Ramos (cell line): Measurements from ENCODE around the gene EFCAB6.

Source experiments
- in situ Hi-C: fragments of 300-500 bp; cut with MboI; formaldehyde crosslinking; loops from one replicate; pipeline ENCODE4 v1.14.3; 2022; ENCODE audit warnings: low sequenced_read_pairs; ENCODE audit not compliant: unreplicated experiment

Gene EFCAB6

GRCh38 chr22:43515411-43515810, 296.7 kb downstream of the EFCAB6 start:
- in situ Hi-C loops = no loop called here

DNA sequence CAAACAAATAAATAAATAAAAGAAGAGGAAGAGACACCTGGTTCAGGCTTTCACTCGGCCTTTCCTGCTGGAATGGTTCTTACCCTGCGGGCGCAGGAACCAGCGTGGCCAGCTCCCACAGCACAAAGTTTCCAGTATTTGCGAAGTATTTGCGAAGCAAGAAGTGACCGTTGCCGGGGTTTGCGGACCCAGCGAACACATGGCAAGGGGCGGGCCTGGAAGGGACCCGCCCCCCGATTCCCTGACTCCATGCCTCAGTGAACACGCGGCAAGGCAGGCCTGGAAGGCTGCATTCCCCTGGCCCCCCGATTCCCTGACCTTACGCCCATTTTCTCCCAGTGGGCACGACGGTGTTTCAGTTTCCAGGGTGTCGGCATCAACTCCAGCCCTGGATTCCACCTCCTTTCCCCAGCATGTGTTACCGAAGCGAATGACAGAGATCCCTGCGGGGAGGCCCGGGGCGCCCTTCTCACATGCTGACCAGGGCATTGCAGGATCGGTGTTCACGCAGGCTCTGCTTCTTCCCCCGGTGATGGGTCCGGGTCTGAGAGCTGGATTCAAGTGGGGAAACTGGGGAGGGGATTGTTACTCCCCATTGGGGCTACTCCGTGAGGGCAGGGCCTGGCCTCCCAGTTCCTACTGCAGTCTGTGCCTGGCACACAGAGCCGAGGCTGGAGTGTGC, 297.5 kb downstream of the EFCAB6 start:
- in situ Hi-C loops = no loop called here

GRCh38 chr22:43512279-43512678, 299.8 kb downstream of the EFCAB6 start:
- in situ Hi-C loops = no loop called here

GRCh38 chr22:43511276-43511910, 300.7 kb downstream of the EFCAB6 start:
- in situ Hi-C loops = no loop called here

DNA sequence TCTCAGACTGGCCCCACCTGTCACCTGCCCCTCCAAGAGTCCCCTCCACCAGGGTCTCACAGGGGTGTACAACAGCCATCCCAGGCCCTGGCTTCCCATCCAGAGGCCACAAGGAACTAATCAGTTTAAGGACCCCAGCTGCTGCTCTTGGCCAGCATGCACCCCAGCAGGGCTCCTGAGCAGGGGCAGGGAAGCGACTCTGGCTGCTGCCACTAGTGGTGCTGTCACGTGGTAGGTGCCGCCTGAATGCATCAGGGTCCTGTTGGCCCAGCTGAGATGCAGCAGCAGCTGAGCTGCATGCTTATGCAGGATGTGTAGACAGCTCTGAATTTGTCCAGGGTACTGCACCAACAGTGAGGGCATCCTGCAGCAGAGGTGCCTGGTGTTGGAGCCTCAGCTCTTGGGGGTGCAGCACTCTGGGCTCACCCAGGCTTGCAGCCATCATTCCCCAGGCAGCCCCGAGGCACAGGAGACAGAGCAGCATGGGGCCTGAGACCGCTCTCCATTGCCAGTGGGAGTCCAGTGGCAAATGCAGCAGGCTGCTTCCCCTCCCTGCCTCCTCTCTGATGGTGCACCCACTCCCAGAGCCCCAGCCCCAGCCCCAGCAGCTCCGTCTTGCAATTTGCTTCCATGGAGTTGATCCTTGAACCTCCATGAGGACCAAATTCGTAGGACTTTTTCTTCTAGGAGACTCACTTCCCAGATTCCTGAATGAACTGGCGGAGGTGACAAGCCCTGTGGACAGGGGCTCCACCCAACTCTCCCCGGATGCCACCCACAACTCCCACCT, 301.6 kb downstream of the EFCAB6 start:
- in situ Hi-C loops = no loop called here

DNA sequence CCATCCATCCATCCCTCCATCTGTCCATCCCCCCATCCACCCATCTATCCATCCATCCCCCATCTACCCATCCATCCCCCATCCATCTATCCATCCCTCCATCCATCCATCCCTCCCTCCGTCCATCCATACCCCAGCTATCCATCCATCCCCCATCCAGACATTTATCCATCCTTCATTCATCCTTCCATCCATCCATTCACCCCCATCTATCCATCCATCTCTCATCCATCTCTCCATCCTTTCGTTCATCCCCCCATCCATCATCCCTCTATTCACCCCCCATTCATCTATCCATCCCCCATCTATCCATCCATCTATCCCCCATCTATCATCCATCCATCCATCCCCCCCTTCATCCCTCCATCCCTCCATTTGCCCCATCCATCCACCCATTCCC, 302.8 kb downstream of the EFCAB6 start:
- in situ Hi-C loops = no loop called here

DNA sequence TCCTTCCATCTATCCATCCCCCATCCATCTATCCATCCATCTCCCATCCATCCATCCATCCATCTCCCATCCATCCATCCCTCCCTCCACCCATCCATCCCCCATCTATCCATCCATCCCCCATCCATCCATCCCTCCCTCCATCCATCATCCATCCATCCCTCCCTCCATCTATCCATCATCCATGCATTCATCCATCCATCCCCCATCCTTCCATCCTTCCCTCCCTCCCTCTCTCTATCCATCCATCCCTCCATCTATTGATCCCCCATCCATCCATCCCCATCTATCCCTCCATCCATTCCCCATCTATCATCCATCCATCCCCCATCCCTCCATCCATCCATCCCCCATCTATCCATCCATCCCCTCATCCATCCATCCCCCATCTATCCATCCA, 303.6 kb downstream of the EFCAB6 start:
- in situ Hi-C loops = no loop called here

DNA sequence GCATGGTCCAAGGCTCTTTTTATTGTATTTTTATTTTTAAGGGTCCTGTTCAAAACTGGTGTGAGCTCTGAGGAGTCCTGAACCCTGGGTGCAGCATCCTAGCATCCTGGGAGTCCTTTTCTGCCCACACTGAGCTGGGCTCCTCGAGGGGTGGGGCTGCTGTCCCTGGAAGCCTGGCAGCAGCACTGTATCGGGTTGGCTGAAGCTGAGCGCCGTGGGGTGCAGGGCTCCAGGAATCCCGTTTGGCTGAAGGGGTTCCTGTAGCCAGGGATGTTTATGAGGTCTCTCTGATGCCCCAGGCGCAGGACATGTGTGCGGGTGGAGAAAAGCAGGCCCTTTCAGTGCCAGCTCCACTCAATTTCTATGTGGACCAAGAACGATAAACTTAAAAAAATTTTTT, 304.9 kb downstream of the EFCAB6 start:
- in situ Hi-C loops = no loop called here

- in situ Hi-C loops = no loop called here
Observed at GRCh38 chr22:43506487-43506886, 305.6 kb downstream of the EFCAB6 start.

GRCh38 chr22:43505896-43506295, 306.2 kb downstream of the EFCAB6 start:
- in situ Hi-C loops = no loop called here

- in situ Hi-C loops = no loop called here
Observed at GRCh38 chr22:43505423-43505822, 306.7 kb downstream of the EFCAB6 start.

DNA sequence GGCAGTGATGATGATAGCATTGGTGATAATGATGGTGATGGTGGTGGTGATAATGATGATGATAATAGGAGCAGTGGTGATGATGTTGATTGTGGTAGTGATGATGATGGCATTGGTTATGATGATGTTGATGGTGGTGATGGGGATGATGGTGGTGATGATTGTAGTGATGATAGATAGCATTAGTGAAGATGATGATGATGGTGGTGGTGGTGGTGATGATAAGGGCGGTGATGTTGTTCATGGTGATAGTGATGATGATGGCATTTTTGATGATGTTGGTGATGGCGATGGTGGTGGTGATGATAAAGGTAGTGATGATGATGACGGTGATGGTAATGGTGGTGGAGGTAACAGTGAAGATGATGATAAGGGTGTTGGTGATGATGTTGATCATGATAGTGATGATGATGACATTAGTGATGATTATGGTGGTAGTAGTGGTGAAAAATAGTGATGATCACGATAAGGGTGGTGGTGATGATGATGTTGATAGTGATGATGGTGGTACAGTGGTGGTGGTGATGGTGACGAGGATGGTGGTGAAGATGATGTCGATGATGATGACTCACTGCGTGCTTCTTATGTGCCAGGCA, 307.3 kb downstream of the EFCAB6 start:
- in situ Hi-C loops = no loop called here

DNA sequence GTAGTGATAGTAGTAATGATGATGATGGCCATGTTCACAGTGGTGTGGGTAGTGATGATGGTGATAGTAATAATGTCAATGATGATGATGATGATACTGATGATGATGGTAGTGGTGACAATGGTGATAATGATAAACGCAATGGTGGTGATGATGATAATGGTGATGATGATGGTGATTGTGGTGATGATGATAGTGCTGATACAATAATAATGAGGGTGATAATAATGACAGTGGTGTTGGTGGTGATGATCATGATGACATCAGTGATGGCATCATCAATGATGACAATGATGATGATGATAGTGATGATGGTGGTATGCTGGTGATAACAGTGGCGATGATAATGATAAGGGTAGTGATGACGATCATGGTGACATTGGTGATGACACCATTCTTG, 308.0 kb downstream of the EFCAB6 start:
- in situ Hi-C loops = no loop called here

DNA sequence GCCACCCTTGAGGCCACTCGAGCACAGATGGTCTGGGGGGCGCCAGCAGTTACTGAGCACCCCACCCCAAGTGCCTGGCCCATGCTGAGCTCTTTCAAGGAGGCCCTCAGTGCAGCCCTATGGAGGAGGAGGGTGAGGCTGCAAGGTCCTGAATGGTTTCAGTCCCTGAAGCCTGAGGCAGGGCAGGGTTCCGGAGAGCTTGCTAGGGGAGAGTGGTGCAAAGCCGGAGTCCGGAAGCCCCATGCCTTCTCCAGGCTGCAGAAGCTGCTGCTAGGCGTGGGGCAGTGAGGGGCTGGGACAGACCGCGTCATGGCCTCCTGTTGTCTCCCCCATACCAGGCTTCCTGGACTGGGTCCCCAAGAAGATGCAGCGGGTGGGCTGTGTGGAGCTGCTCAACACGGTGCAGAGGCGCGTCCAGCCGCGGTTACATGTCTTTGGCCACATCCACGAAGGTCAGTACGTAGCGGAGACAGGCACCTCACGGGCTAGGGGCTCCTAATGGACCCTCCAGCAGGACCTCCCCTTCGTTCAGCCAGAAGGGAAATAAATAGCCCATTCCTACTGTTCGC, 309.7 kb downstream of the EFCAB6 start:
- in situ Hi-C loops = no loop called here

GRCh38 chr22:43501878-43502277, 310.2 kb downstream of the EFCAB6 start:
- in situ Hi-C loops = no loop called here

- in situ Hi-C loops = no loop called here
Observed at GRCh38 chr22:43500792-43501785, 311.0 kb downstream of the EFCAB6 start.

DNA sequence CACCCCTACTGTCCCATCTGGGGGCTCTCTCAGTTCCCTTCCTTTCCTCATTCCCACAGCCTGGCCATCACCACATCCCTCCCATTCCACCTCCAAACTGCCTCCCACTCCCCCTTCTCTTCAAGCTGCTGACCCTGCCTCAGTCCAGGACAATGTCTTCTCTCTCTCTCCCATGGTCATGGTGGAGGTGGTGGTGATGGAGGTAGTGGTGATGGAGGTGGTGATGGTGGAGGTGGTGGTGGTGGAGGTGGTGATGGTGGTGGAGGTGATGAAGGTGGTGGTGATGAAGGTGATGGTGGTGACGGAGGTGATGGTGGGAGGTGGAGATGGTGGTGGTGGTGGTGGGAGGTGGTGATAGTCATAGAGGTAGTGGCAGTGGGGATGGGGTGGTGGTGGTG, 313.2 kb downstream of the EFCAB6 start:
- in situ Hi-C loops = no loop called here

DNA sequence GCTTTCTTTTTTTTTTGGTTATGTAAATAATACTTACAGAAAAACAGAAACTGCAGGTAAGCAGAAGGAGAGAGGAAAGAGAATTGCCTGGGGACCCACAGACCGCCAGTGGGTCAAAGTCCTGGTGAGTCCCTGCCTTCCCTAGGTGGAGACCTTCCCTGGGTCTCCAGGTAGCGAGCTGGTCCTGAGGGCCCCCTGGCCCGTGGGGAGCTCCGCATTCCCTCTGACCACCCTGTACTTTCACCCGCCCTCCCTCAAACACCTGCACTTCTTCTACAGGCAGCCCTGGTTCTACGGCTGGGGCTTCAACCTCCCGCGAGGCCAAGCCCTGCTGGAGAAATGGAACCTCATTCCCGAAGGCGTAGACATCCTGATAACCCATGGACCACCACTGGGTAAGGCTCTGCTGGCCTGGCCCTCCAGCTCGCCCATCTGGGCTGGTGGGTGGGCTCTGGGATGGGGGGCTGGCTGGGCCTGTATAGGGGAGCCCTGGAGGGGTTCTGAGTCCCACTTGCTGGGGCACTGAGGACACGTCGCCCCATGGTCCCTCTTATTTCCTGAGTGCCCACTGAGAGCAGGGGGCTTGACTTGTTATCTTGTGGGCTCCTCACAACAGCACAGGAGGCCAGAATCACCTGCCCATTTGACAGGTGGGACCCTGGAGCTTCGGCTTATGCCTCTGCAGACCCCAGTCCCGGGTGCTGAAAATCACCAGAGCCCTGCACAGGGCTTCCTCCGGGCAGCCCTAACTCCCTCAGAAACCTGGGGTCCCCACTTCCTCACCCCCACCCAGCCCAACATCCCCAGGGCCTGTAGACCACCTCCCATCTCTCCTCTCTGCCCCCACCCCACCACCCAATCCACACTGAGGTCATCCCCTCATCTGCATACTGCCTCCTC, 313.9 kb downstream of the EFCAB6 start:
- in situ Hi-C loops = no loop called here

GRCh38 chr22:43493297-43493696, 318.8 kb downstream of the EFCAB6 start:
- in situ Hi-C loops = no loop called here
